IPS-18a (cell line): ENCODE measurements around the gene NKX3-2.
"Not testable (repeated sequence)": the region's sequence is repeated elsewhere in the genome, so short reads cannot be mapped to it uniquely, and the experiment has no call there.

Experiments
- H3K27ac ChIP-seq: one replicate; pipeline ENCODE4 v1.5.1; 2013; ENCODE audit warnings: low read length
- H3K27me3 ChIP-seq: one replicate; pipeline ENCODE4 v1.6.1; 2013; ENCODE audit warnings: mild to moderate bottlenecking, low read length; ENCODE audit not compliant: control insufficient read depth, insufficient read depth
- H3K36me3 ChIP-seq: one replicate; pipeline ENCODE4 v1.6.1; 2013; ENCODE audit warnings: low read depth, low read length; ENCODE audit not compliant: control insufficient read depth
- H3K4me1 ChIP-seq: one replicate; pipeline ENCODE4 v1.6.1; 2013; ENCODE audit warnings: low read depth, low read length; ENCODE audit not compliant: control insufficient read depth
- H3K4me3 ChIP-seq: one replicate; pipeline ENCODE4 v1.5.1; 2013; ENCODE audit warnings: low read length
- H3K9ac ChIP-seq: one replicate; pipeline ENCODE4 v1.6.1; 2013; ENCODE audit warnings: mild to moderate bottlenecking, low read length, moderate library complexity
- H3K9me3 ChIP-seq: one replicate; pipeline ENCODE4 v1.6.1; 2013; ENCODE audit warnings: low read depth, low read length; ENCODE audit not compliant: control insufficient read depth

The NKX3-2 gene

GRCh38 chr4:13543839-13544605 lies at the start of gene NKX3-2:
Gene NKX3-2 (minus strand): TSS chr4:13544508. CDS start chr4:13544414, 94 bp downstream.
- Histone ChIP-seq H3K36me3 (no peaks in the 10 kb centered on the region), H3K27ac (no peak within 1 kb of the TSS), H3K9ac (no peak within 1 kb of the TSS), H3K4me1 (peaks cover 15% of the 10 kb centered on the region), H3K4me3 (peak within 1 kb of the TSS; percentile 63), H3K27me3 (peaks cover 99% of the 10 kb centered on the region), H3K9me3 (no peaks in the 10 kb centered on the region)

GRCh38 chr4:13592220-13592619 lies 47.9 kb upstream of the NKX3-2 start:
- Histone ChIP-seq H3K36me3 (peaks cover 54% of the 10 kb centered on the region), H3K9ac (no peak overlapping the region), H3K9me3 (no peaks in the 10 kb centered on the region), H3K27ac (no peak overlapping the region), H3K4me3 (no peak overlapping the region), H3K4me1 (no peaks in the 10 kb centered on the region), H3K27me3 (no peaks in the 10 kb centered on the region)

GRCh38 chr4:13590766-13591165 lies 46.5 kb upstream of the NKX3-2 start:
- Histone ChIP-seq H3K36me3 (peaks cover 50% of the 10 kb centered on the region), H3K27me3 (no peaks in the 10 kb centered on the region), H3K4me3 (no peak overlapping the region), H3K4me1 (no peaks in the 10 kb centered on the region), H3K9ac (no peak overlapping the region), H3K27ac (no peak overlapping the region), H3K9me3 (no peaks in the 10 kb centered on the region)

- H3K9me3 ChIP-seq = no peaks in the 10 kb centered on the region
- H3K36me3 ChIP-seq = peaks cover 35% of the 10 kb centered on the region
- no peak overlapping the region for H3K4me3 ChIP-seq
- no peak overlapping the region for H3K27ac ChIP-seq
- no peak overlapping the region for H3K9ac ChIP-seq
- no peaks in the 10 kb centered on the region for H3K27me3 ChIP-seq
- H3K4me1 ChIP-seq = no peaks in the 10 kb centered on the region
These were observed 44.6 kb upstream of the NKX3-2 start for GRCh38 chr4:13588954-13589353.

GRCh38 chr4:13584481-13584880 lies 40.2 kb upstream of the NKX3-2 start:
- no peaks in the 10 kb centered on the region for H3K27me3 ChIP-seq
- H3K9ac ChIP-seq = no peak overlapping the region
- no peaks in the 10 kb centered on the region for H3K4me1 ChIP-seq
- no peak overlapping the region for H3K4me3 ChIP-seq
- H3K36me3 ChIP-seq = peaks cover 50% of the 10 kb centered on the region
- no peak overlapping the region for H3K27ac ChIP-seq
- H3K9me3 ChIP-seq = no peaks in the 10 kb centered on the region

- H3K27me3 ChIP-seq = no peaks in the 10 kb centered on the region
- H3K9me3 ChIP-seq = no peaks in the 10 kb centered on the region
- H3K4me1 ChIP-seq = no peaks in the 10 kb centered on the region
- H3K27ac ChIP-seq = no peak overlapping the region
- H3K36me3 ChIP-seq = peaks cover 68% of the 10 kb centered on the region
- H3K4me3 ChIP-seq = no peak overlapping the region
- H3K9ac ChIP-seq = no peak overlapping the region
These were observed 35.7 kb upstream of the NKX3-2 start for GRCh38 chr4:13580036-13580435.

- no peaks in the 10 kb centered on the region for H3K4me1 ChIP-seq
- no peak overlapping the region for H3K4me3 ChIP-seq
- H3K9me3 ChIP-seq = no peaks in the 10 kb centered on the region
- no peak overlapping the region for H3K27ac ChIP-seq
- H3K9ac ChIP-seq = no peak overlapping the region
- H3K36me3 ChIP-seq = peaks cover 73% of the 10 kb centered on the region
- no peaks in the 10 kb centered on the region for H3K27me3 ChIP-seq
These were observed 33.4 kb upstream of the NKX3-2 start for GRCh38 chr4:13577660-13578059.

- Histone ChIP-seq H3K27me3 (no peaks in the 10 kb centered on the region), H3K9ac (no peak overlapping the region), H3K9me3 (no peaks in the 10 kb centered on the region), H3K4me1 (no peaks in the 10 kb centered on the region), H3K4me3 (no peak overlapping the region), H3K27ac (no peak overlapping the region), H3K36me3 (peaks cover 49% of the 10 kb centered on the region)
These were observed 26.6 kb upstream of the NKX3-2 start for GRCh38 chr4:13570916-13571315.

GRCh38 chr4:13567125-13567524 lies 22.8 kb upstream of the NKX3-2 start:
- Histone ChIP-seq H3K4me1 (no peaks in the 10 kb centered on the region), H3K27me3 (no peaks in the 10 kb centered on the region), H3K9me3 (no peaks in the 10 kb centered on the region), H3K9ac (no peak overlapping the region), H3K27ac (no peak overlapping the region), H3K36me3 (peaks cover 32% of the 10 kb centered on the region), H3K4me3 (no peak overlapping the region)

GRCh38 chr4:13562876-13563275 lies 18.6 kb upstream of the NKX3-2 start:
- no peaks in the 10 kb centered on the region for H3K4me1 ChIP-seq
- no peaks in the 10 kb centered on the region for H3K27me3 ChIP-seq
- no peak overlapping the region for H3K4me3 ChIP-seq
- H3K27ac ChIP-seq = no peak overlapping the region
- H3K36me3 ChIP-seq = no peaks in the 10 kb centered on the region
- H3K9ac ChIP-seq = no peak overlapping the region
- H3K9me3 ChIP-seq = no peaks in the 10 kb centered on the region

- Histone ChIP-seq H3K9ac (no peak overlapping the region), H3K27me3 (no peaks in the 10 kb centered on the region), H3K27ac (no peak overlapping the region), H3K36me3 (no peaks in the 10 kb centered on the region), H3K4me1 (no peaks in the 10 kb centered on the region), H3K4me3 (no peak overlapping the region), H3K9me3 (no peaks in the 10 kb centered on the region)
These were observed 17.4 kb upstream of the NKX3-2 start for GRCh38 chr4:13561673-13562072.

- not testable (repeated sequence) for H3K4me3 ChIP-seq, H3K4me1 ChIP-seq, H3K27me3 ChIP-seq, H3K9me3 ChIP-seq, H3K27ac ChIP-seq, H3K36me3 ChIP-seq, H3K9ac ChIP-seq
These were observed 15.8 kb upstream of the NKX3-2 start for GRCh38 chr4:13560111-13560510.
